ENCODE results near the gene HDAC4.

GRCh38 chr2:239278941-239279365 is 121.9 kb downstream of the HDAC4 start:
- TF ChIP-seq, protein P1, sequence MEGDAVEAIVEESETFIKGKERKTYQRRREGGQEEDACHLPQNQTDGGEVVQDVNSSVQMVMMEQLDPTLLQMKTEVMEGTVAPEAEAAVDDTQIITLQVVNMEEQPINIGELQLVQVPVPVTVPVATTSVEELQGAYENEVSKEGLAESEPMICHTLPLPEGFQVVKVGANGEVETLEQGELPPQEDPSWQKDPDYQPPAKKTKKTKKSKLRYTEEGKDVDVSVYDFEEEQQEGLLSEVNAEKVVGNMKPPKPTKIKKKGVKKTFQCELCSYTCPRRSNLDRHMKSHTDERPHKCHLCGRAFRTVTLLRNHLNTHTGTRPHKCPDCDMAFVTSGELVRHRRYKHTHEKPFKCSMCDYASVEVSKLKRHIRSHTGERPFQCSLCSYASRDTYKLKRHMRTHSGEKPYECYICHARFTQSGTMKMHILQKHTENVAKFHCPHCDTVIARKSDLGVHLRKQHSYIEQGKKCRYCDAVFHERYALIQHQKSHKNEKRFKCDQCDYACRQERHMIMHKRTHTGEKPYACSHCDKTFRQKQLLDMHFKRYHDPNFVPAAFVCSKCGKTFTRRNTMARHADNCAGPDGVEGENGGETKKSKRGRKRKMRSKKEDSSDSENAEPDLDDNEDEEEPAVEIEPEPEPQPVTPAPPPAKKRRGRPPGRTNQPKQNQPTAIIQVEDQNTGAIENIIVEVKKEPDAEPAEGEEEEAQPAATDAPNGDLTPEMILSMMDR (IDR thresholded peaks at IDR 0.05): no peak
- no peak for TF ChIP-seq ZFX (IDR thresholded peaks at IDR 0.05; ENCODE audit: borderline replicate concordance)

All from 22Rv1 (cell line).